ENCODE data around the gene SERTAD2.
A peak's percentile ranks its signal among the peaks of the same experiment; 100 is the strongest.

The SERTAD2 gene

DNA sequence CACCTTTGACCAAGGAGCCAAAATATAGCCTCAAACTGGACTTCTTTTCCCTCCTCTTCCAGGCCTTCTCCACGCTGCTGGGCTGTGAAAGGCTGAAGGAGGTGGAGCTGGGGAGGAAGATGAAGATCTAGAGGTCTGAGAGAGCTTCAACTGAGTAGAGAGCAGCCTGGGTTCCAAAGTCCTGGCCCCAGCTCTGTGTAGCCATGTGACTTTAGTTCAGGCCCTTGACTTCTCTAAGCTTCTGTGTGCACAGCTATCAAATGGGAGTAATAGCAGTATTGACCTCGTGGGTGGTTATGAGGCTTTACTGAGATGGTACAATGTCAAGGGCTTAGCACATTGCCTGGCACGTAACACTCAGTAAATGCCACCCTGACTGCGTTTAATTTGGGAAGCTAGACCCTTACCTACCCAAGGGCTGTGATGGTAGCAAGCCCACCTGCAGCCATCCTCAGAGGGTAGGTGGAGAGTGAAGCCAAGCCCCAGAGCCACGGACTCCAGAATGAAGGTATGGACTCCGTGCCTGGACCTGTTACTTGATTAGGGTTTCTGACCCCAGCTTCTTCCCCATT lies 38.4 kb downstream of the SERTAD2 start:
- no peak for DNase-seq (ENCODE audit: low read depth)
- no peak overlapping the region for H3K4me3 ChIP-seq (ENCODE audit: low read length)
- TF ChIP-seq, protein P1, sequence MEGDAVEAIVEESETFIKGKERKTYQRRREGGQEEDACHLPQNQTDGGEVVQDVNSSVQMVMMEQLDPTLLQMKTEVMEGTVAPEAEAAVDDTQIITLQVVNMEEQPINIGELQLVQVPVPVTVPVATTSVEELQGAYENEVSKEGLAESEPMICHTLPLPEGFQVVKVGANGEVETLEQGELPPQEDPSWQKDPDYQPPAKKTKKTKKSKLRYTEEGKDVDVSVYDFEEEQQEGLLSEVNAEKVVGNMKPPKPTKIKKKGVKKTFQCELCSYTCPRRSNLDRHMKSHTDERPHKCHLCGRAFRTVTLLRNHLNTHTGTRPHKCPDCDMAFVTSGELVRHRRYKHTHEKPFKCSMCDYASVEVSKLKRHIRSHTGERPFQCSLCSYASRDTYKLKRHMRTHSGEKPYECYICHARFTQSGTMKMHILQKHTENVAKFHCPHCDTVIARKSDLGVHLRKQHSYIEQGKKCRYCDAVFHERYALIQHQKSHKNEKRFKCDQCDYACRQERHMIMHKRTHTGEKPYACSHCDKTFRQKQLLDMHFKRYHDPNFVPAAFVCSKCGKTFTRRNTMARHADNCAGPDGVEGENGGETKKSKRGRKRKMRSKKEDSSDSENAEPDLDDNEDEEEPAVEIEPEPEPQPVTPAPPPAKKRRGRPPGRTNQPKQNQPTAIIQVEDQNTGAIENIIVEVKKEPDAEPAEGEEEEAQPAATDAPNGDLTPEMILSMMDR (conservative IDR thresholded peaks at IDR 0.05; ENCODE audit: low read length) = no peak

DNA sequence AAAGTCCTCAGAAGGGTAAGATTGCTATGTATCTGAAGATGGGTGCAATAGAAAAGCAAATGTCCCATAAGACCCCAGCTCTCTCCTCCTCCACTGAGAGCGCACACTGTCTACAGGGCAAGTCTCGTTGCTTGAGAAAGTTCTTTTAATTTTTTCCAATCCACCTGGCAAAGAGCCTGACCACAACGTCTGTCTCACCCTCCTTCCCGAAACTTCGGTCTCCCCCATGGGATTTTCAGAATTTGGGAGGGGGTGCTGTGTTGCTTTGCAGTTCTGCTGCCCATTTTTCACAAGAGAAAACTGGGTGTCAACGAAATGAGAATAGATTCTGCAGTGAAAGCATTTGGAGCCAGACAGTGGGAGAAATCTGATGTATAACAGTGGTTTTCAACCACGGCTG lies 40.4 kb downstream of the SERTAD2 start:
- TF ChIP-seq, protein P1 (conservative IDR thresholded peaks at IDR 0.05; ENCODE audit: low read length) = no peak
- no peak overlapping the region for H3K4me3 ChIP-seq (ENCODE audit: low read length)
- peak; percentile 81 for DNase-seq (ENCODE audit: low read depth)

DNA sequence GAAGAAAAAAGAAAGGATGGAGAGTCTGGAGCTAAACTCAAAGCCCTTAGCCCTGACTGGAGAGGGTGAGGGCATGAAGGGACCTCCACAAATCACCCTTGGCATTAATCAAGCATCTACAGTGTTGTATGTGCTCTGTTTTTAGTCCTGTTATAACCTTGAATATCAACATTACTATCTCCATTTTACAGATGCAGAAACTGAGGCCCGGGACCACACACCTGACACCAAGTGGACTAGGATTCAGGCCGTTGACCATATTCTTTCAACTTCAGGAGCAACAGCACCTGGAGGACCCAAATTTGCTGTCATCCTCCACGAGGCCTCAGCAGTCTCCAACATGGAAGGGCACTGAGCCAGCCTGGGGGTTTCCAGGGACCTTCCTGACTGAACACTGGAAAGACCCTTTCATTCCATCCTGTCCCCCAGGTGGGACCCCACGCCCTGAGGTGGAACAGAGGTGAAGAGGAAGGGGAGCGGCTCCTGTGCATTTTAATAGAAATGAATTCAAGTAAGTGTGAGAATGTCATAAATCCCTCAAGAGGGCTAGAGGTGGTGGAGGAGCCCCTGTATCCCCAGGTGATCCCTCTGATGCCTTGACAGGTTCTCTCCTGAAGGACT lies 41.0 kb downstream of the SERTAD2 start:
- H3K4me3 ChIP-seq (ENCODE audit: low read length) = no peak overlapping the region
- TF ChIP-seq, protein P1 (conservative IDR thresholded peaks at IDR 0.05; ENCODE audit: low read length) = no peak
- DNase-seq (ENCODE audit: low read depth) = no peak

DNA sequence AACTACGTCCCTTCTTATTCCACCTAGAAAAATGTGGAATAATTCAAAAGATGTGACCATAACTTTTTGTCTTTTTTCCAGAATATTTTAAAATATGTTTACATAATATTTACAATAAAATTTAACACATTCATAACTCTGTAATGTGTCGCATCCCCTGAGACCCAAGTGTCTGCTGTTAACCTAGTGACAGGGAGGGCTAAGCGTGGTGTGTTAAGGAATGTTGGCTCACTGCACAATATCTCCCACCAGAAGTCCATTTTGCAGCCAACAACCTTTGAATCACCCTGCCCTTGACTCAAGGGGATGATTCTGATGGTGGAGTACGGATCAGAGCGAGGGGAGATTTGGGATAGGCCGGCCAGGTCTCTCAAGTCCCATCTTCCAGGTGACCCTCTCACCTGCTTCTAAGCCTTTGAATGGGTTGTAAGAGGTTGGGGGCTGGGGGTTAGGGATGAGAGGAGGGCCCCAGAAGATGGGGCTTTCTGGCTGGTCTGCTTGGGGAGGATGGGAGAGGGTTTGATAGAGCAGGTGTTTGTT lies 43.3 kb downstream of the SERTAD2 start:
- no peak overlapping the region for H3K4me3 ChIP-seq (ENCODE audit: low read length)
- DNase-seq (ENCODE audit: low read depth) = no peak
- TF ChIP-seq, protein P1 (conservative IDR thresholded peaks at IDR 0.05; ENCODE audit: low read length) = no peak

DNA sequence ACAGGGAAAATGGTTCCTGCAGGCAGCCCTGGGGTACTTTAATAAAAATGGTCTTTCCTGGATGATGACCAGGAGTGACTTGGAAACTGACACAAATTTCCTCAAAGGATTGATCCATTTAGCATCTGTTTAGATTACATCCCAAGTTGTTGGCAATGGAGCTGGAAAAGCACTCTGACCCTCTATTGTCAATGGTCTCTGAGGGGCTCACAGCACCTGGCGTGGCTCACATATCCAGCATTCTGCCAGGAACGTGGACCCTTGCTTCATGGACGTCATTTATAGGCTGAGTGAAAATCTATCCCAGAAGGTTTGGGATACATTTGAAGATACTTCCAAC lies 43.8 kb downstream of the SERTAD2 start:
- DNase-seq (ENCODE audit: low read depth) = no peak
- no peak overlapping the region for H3K4me3 ChIP-seq (ENCODE audit: low read length)
- TF ChIP-seq, protein P1 (conservative IDR thresholded peaks at IDR 0.05; ENCODE audit: low read length) = no peak

DNA sequence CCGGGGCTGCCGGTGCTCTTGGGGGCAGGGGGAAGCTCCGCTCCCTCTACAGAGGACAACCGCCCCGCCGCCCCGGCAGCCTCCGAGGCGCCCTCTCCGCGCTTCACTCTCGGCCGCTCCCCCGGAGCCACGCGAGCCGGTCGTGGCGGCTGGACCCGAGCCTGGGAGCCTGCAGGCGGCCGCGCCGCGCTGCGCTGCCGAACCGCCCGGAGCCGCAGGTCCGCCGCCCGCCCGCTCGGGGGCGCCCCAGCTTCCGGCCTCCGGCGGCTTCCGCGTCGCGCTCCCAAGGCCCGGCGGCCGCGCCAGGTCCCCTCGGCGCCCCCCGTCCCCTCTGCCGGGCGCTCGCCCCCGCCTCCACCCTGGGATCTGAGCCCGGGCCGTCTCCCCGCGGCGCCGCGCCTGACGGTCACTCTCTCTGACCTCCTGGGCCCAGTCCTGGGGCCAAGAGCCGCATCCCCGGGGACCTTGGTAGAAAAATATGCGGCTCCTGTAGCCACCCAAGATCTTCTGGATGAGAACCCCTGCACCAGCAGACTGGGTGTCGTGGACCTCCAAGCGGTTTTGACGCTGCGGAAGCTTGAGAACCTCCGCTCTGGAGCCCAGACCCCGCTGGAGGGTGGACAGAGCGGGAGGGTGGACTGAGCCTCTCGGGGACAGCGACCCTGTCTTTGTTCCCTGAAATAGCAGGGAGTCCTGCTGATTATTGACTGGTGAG lies 44.3 kb downstream of the SERTAD2 start:
- peak; percentile 51 for DNase-seq (ENCODE audit: low read depth)
- TF ChIP-seq, protein P1 (conservative IDR thresholded peaks at IDR 0.05; ENCODE audit: low read length) = peak; percentile 7
- peak overlapping the region; percentile 42 for H3K4me3 ChIP-seq (ENCODE audit: low read length)

DNA sequence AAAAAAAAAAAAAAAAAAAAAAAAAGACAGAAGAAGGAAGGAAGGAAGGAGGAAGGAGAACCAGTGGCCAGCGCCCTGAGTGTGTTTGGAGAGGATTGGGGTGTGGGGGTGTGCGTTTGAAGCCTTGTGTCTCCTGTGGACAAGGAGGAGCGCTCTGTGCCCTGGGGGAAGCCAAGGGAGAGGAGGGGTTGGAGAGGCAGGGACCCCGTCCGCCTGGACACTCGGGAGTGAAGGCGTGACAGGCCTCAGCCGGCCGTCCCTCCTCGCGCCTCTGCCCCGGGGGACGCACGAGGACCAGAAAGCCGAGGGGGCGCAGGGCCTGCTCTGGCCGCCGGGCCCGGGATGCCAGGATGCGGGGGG lies 44.9 kb downstream of the SERTAD2 start:
- no peak for DNase-seq (ENCODE audit: low read depth)
- H3K4me3 ChIP-seq (ENCODE audit: low read length) = no peak overlapping the region
- TF ChIP-seq, protein P1 (conservative IDR thresholded peaks at IDR 0.05; ENCODE audit: low read length) = no peak
